IMR-90 (cell line): ENCODE results near the gene THBS4. TPM values are rescaled to one million over a fixed set of nuclear protein-coding genes. Genes with fewer than 3 reads are reported as not detected.

Experiments used
- ATAC-seq: fragments of 200-7000 bp; cut with Tn5 transposase; 2 replicates; pipeline ENCODE4 v1.9.1; 2020; ENCODE audit warnings: low read depth, mild to moderate bottlenecking, moderate library complexity
- BruUV-seq: library from RNA; stranded (reverse); fragments of 400-500 nt; replicated peaks from 2 replicates; lab custom pipeline; 2021; lab: Mats Ljungman, UMichigan
- CTCF ChIA-PET: fragments of 300-600 bp; formaldehyde crosslinking; extraction: SDS; loops from one replicate; lab custom pipeline; 2021; ENCODE audit warnings: antibody characterized with exemption; lab: Yijun Ruan, JAX
- POLR2A ChIA-PET: fragments of 300-600 bp; sonication (Branson Sonifier 250); formaldehyde crosslinking; loops from one replicate; lab custom pipeline; 2022; ENCODE audit warnings: antibody characterized with exemption; ENCODE audit not compliant: unreplicated experiment; lab: Charles Lee
- DNase-seq: peaks from one replicate; pipeline ENCODE4 v3.0.0; 2013
- H2AFZ ChIP-seq: replicated peaks from 2 replicates; pipeline ENCODE3; 2013; ENCODE audit warnings: low read length, mild to moderate bottlenecking; ENCODE audit not compliant: poor library complexity
- H2AK5ac ChIP-seq: 2 replicates; pipeline ENCODE4 v1.6.1; 2013; ENCODE audit warnings: low read depth, low read length, inconsistent platforms
- H2AK9ac ChIP-seq: replicated peaks from 2 replicates; pipeline ENCODE3; 2013; ENCODE audit warnings: mild to moderate bottlenecking, low read depth, low read length, moderate library complexity; ENCODE audit not compliant: poor library complexity
- H2BK120ac ChIP-seq: 2 replicates; pipeline ENCODE4 v1.6.1; 2013; ENCODE audit warnings: low read depth, low read length, inconsistent platforms
- H2BK15ac ChIP-seq: 3 replicates; pipeline ENCODE4 v1.6.1; 2013; ENCODE audit warnings: low read depth, low read length, inconsistent platforms
- H2BK20ac ChIP-seq: 2 replicates; pipeline ENCODE4 v1.6.1; 2013; ENCODE audit warnings: low read depth, mild to moderate bottlenecking, inconsistent platforms, low read length, moderate library complexity
- H2BK5ac ChIP-seq: 2 replicates; pipeline ENCODE4 v1.6.1; 2013; ENCODE audit warnings: mild to moderate bottlenecking, low read depth, low read length, inconsistent platforms; ENCODE audit not compliant: poor library complexity, severe bottlenecking
- H3K14ac ChIP-seq: replicated peaks from 2 replicates; pipeline ENCODE4 v1.6.1; 2013; ENCODE audit warnings: low read depth, low read length, inconsistent platforms
- H3K18ac ChIP-seq: 2 replicates; pipeline ENCODE4 v1.6.1; 2013; ENCODE audit warnings: low read depth, low read length, control low read depth
- H3K23ac ChIP-seq: 2 replicates; pipeline ENCODE4 v1.6.1; 2013; ENCODE audit warnings: low read depth, low read length, inconsistent platforms
- H3K27ac ChIP-seq: 2 replicates; pipeline ENCODE4 v1.5.1; 2013; ENCODE audit warnings: mild to moderate bottlenecking, control low read depth, low read length; ENCODE audit not compliant: insufficient read depth
- H3K27me3 ChIP-seq: 2 replicates; pipeline ENCODE4 v1.6.1; 2013; ENCODE audit warnings: low read length; ENCODE audit not compliant: control insufficient read depth, insufficient read depth
- H3K36me3 ChIP-seq: 2 replicates; pipeline ENCODE4 v1.6.1; 2013; ENCODE audit warnings: low read length, mixed read lengths; ENCODE audit not compliant: control insufficient read depth, insufficient read depth
- H3K4ac ChIP-seq: 2 replicates; pipeline ENCODE4 v1.6.1; 2013; ENCODE audit warnings: low read depth, low read length, inconsistent platforms
- H3K4me1 ChIP-seq: 2 replicates; pipeline ENCODE4 v1.6.1; 2013; ENCODE audit warnings: low read length, mixed read lengths; ENCODE audit not compliant: control insufficient read depth, insufficient read depth
- H3K4me2 ChIP-seq: 2 replicates; pipeline ENCODE4 v1.6.1; 2013; ENCODE audit warnings: low read depth, mild to moderate bottlenecking, control low read depth, low read length, moderate library complexity
- H3K4me3 ChIP-seq: 2 replicates; pipeline ENCODE4 v1.5.1; 2013; ENCODE audit warnings: low read depth, mild to moderate bottlenecking, control low read depth, low read length, moderate library complexity; ENCODE audit not compliant: insufficient read depth
- H3K56ac ChIP-seq: 2 replicates; pipeline ENCODE4 v1.6.1; 2013; ENCODE audit warnings: low read length, inconsistent platforms; ENCODE audit not compliant: insufficient read depth; ENCODE audit errors: extremely low read depth
- H3K79me1 ChIP-seq, 2 experiments: 2 replicates each; pipeline ENCODE4 v1.6.1; 2013; ENCODE audit warnings: low read length in 2 of 2, inconsistent platforms in 1 of 2, low read depth in 1 of 2
- H3K9ac ChIP-seq: 2 replicates; pipeline ENCODE4 v1.6.1; 2013; ENCODE audit warnings: low read depth, low read length, control low read depth
- H3K9me1 ChIP-seq: 2 replicates; pipeline ENCODE4 v1.6.1; 2013; ENCODE audit warnings: low read length, inconsistent platforms; ENCODE audit not compliant: insufficient read depth
- H3K9me3 ChIP-seq: 2 replicates; pipeline ENCODE4 v1.6.1; 2013; ENCODE audit warnings: low read length; ENCODE audit not compliant: control insufficient read depth, insufficient read depth
- H4K20me1 ChIP-seq: 2 replicates; pipeline ENCODE4 v1.6.1; 2013; ENCODE audit warnings: low read length, inconsistent platforms; ENCODE audit not compliant: insufficient read depth
- H4K5ac ChIP-seq: 2 replicates; pipeline ENCODE4 v1.6.1; 2013; ENCODE audit warnings: mild to moderate bottlenecking, low read depth, low read length, control low read depth
- H4K8ac ChIP-seq, 2 experiments: 2 replicates each; pipeline ENCODE4 v1.6.1; 2013; ENCODE audit warnings: low read depth in 2 of 2, low read length in 2 of 2, control low read depth in 1 of 2, inconsistent platforms in 1 of 2
- H4K91ac ChIP-seq: 2 replicates; pipeline ENCODE4 v1.6.1; 2013; ENCODE audit warnings: low read depth, low read length, inconsistent platforms; ENCODE audit not compliant: insufficient read depth
- MAZ ChIP-seq: IDR thresholded peaks from 2 replicates; pipeline ENCODE4 v1.6.1; 2012; ENCODE audit warnings: low read depth, mild to moderate bottlenecking, low read length, improper control_type of control experiment, moderate library complexity, borderline replicate concordance
- RAD21 ChIP-seq: IDR thresholded peaks from 2 replicates; pipeline ENCODE4 v1.6.1; 2012; ENCODE audit warnings: low read length, improper control_type of control experiment
- SMC3 ChIP-seq: fragments of 150-350 bp; IDR thresholded peaks from 2 replicates; pipeline ENCODE4 v1.6.1; 2016; ENCODE audit warnings: low read depth, mild to moderate bottlenecking, antibody characterized with exemption, low read length, moderate library complexity
- WGBS, 2 experiments: methylation state at CpG; one replicate each; pipeline versions ENCODE4 v1.1.5 to v1.1.7; 2013; ENCODE audit warnings: missing lambda C conversion rate in 2 of 2; ENCODE audit not compliant: insufficient read length in 1 of 2; ENCODE audit errors: extremely low coverage in 2 of 2; 5-methylcytosine and 5-hydroxymethylcytosine counted together
- dilution Hi-C: fragments of 300-500 bp; cut with HindIII; formaldehyde crosslinking; loops from one replicate; pipeline ENCODE4 v1.14.3; 2018; ENCODE audit warnings: low sequenced_read_pairs; ENCODE audit not compliant: unreplicated experiment
- in situ Hi-C: fragments of 300-500 bp; cut with MboI; formaldehyde crosslinking; loops from 3 replicates; pipeline ENCODE4 v1.14.3; 2019; ENCODE audit warnings: low sequenced_read_pairs, inconsistent platforms, mixed read lengths
- intact Hi-C: fragments of 100-400 bp; cut with micrococcal nuclease; formaldehyde crosslinking; loops from 2 replicates; pipeline ENCODE4 v1.10.0; 2022
- polyA plus RNA-seq, 3 experiments: library from polyadenylated mRNA; depleted of rRNA; stranded (reverse); fragments of >200 nt; gene quantifications; 2 replicates each; pipeline ENCODE4 v1.2.3, GENCODE V29; 2012; ENCODE audit warnings: low replicate concordance in 1 of 3
- total RNA-seq: library from RNA; depleted of rRNA; stranded (reverse); fragments of >200 nt; gene quantifications from 2 replicates; pipeline ENCODE4 v1.2.3, GENCODE V29; 2012
- TF ChIP-seq, protein P1 (sequence below): conservative IDR thresholded peaks from 2 replicates; pipeline ENCODE4 v1.5.1; 2012; ENCODE audit warnings: mild to moderate bottlenecking, low read depth, low read length, improper control_type of control experiment
- TF ChIP-seq, protein P2 (sequence below): fragments of 150-350 bp; IDR thresholded peaks from 2 replicates; pipeline ENCODE4 v1.6.1; 2016; ENCODE audit warnings: low read depth, mild to moderate bottlenecking, low read length, moderate library complexity, borderline replicate concordance

THBS4 gene
- total and polyA plus RNA-seq, 2 of the 4 experiments (the other 2 are of a cell fraction), result 0.90 to 0.92 TPM

DNA sequence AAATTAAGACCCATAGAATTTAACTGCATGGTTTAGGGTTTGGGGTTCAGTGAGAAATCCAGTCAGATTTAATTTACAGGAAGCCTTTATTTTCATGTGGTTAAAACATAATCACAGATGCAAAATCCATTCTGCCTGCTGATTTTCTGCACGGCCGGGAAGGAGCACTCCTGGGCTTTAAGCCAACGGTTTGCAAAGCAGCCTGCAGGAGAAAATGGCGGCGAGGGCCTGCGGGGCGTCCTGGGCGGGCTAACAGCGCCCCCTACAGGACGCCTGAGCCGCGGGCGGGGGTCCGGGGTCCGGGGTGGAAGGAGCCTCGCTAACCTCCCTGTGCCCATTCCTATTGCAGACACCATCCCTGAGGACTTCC is 47.6 kb downstream of the THBS4 start:
- Histone ChIP-seq H2AK5ac (no peak overlapping the region), H3K4me3 (no peak overlapping the region), H3K9me1 (no peaks in the 10 kb centered on the region), H3K9me3 (no peaks in the 10 kb centered on the region), H3K36me3 (no peaks in the 10 kb centered on the region), H4K5ac (no peak overlapping the region), H3K79me1 (no peaks in the 10 kb centered on the region), H2AK9ac (no peak overlapping the region), H2BK5ac (no peak overlapping the region), H3K23ac (no peak overlapping the region), H3K14ac (no peak overlapping the region), H2BK20ac (no peak overlapping the region), H3K27ac (no peak overlapping the region), H4K8ac (peak overlapping the region in 1 of 2 experiments; percentile 9; a peak in 1 of 4 replicates), H2BK15ac (no peak overlapping the region), H2BK120ac (no peak overlapping the region), H4K91ac (no peak overlapping the region), H3K27me3 (peaks cover 2% of the 10 kb centered on the region; the same call in 1 of the 2 replicates), H2AFZ (peak overlapping the region; percentile 26), H3K56ac (no peak overlapping the region), H3K4ac (no peak overlapping the region), H3K4me1 (peaks cover 3% of the 10 kb centered on the region; the same call in 1 of the 2 replicates), H4K20me1 (no peaks in the 10 kb centered on the region), H3K4me2 (peak overlapping the region; percentile 51; the same call in 1 of the 2 replicates), H3K18ac (no peak overlapping the region), H3K9ac (no peak overlapping the region)
- DNase-seq, result peak; percentile 70
- TF ChIP-seq, protein P1, sequence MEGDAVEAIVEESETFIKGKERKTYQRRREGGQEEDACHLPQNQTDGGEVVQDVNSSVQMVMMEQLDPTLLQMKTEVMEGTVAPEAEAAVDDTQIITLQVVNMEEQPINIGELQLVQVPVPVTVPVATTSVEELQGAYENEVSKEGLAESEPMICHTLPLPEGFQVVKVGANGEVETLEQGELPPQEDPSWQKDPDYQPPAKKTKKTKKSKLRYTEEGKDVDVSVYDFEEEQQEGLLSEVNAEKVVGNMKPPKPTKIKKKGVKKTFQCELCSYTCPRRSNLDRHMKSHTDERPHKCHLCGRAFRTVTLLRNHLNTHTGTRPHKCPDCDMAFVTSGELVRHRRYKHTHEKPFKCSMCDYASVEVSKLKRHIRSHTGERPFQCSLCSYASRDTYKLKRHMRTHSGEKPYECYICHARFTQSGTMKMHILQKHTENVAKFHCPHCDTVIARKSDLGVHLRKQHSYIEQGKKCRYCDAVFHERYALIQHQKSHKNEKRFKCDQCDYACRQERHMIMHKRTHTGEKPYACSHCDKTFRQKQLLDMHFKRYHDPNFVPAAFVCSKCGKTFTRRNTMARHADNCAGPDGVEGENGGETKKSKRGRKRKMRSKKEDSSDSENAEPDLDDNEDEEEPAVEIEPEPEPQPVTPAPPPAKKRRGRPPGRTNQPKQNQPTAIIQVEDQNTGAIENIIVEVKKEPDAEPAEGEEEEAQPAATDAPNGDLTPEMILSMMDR, result peak; percentile 67
- TF ChIP-seq SMC3, result peak; percentile 32; the same call in 1 of the 2 replicates
- TF ChIP-seq MAZ, result peak; percentile 66; the same call in 1 of the 2 replicates
- TF ChIP-seq RAD21, result peak; percentile 65
- TF ChIP-seq, protein P2, sequence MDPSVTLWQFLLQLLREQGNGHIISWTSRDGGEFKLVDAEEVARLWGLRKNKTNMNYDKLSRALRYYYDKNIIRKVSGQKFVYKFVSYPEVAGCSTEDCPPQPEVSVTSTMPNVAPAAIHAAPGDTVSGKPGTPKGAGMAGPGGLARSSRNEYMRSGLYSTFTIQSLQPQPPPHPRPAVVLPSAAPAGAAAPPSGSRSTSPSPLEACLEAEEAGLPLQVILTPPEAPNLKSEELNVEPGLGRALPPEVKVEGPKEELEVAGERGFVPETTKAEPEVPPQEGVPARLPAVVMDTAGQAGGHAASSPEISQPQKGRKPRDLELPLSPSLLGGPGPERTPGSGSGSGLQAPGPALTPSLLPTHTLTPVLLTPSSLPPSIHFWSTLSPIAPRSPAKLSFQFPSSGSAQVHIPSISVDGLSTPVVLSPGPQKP, result no peak
- dilution Hi-C loops (no loop called here), in situ Hi-C loops (loop anchor here (5.0 kb wide), 1 partner anchor 530 kb away; no protein-coding TSS in a partner anchor), intact Hi-C loops (loop anchor here (1.0 to 5.0 kb wide), 6 partner anchors 157 to 1175 kb away; no protein-coding TSS in a partner anchor)
- CTCF ChIA-PET, result interaction anchor here (0.6 to 2.0 kb wide), 7 partner anchors 9 to 1060 kb away, joined by 3 to 8 read pairs (median 3); no protein-coding TSS in a partner anchor
- ATAC-seq, result peak; percentile 79
- BruUV-seq, result no TSS peak
- 10% methylated on average over 6 of the region's 16 CpGs; no CpG with 5 or more reads in 1 of the 2 experiments for WGBS, 2 experiments
- POLR2A ChIA-PET, result no interaction called here
